ENCODE results near the gene PRKG1.

Gene PRKG1

DNA sequence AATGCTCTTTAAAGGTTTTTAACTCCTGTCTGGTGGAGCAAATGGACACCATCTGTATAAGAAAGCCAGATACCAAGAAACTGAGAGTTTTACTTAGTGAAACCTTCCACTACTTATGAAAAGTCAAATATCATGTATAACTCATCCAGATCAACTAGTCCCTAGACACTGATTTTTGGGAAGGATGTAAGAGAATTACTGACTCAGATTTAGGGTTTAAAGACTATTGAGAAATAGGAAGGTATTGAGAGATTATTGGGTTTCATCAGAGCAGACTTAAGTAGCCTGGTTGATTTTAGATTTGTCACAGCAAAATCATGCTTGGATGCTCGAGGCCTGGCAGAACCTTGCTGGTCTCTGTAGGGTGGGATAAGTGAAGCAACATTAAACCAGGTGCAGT is 622.0 kb downstream of the PRKG1 start:
- Histone ChIP-seq H3K27me3 (ENCODE audit: insufficient read depth, low read depth, severe bottlenecking) (no peaks in the 10 kb centered on the region), H3K4me3 (ENCODE audit: low read depth, low read length) (no peak overlapping the region)

DNA sequence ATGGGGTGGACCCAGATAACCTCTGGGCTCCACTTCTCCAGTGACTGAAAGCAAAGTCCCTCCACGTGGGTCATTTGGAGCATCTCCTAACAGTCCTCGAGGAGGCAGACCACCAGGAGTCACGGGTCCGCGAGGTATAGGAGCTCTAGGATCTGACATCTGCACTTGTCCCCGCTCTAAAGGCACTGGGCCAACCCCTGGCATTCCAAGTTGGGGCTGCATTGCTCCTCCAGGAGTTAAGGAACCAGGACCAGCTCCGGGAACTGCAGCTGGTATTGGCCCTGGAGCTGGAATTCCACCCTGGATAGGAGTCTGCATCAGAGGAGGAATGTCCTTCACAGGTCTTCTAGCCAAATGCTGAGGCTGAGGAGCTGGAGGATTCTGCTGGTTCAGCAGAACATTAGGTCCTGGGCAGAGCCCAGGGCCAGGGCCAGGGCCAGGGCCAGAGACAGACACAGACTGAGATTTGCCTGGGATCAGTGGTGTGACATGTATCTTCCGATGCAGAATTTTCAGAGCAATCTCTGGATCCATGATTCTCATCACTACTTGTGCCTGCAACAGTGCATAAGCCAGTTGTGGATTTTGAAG is 624.3 kb downstream of the PRKG1 start:
- Histone ChIP-seq H3K27ac (peak overlapping the region; percentile 95), H3K4me3 (ENCODE audit: low read depth, low read length) (peak overlapping the region; percentile 91), H3K27me3 (ENCODE audit: insufficient read depth, low read depth, severe bottlenecking) (no peaks in the 10 kb centered on the region), H3K9me3 (ENCODE audit: severe bottlenecking) (no peaks in the 10 kb centered on the region), H3K36me3 (peaks cover 6% of the 10 kb centered on the region; the same call in 1 of the 2 replicates)
- DNase-seq, result no peak
- no peak for TF ChIP-seq CTCF (IDR thresholded peaks at IDR 0.05; ENCODE audit: low read depth, low read length)

More for the DNA sequence above, 622.0 kb downstream of the PRKG1 start:
- Histone ChIP-seq H3K36me3 (peaks cover 6% of the 10 kb centered on the region; the same call in 1 of the 2 replicates), H3K9me3 (ENCODE audit: severe bottlenecking) (no peaks in the 10 kb centered on the region), H3K27ac (no peak overlapping the region)
- TF ChIP-seq CTCF (IDR thresholded peaks at IDR 0.05; ENCODE audit: low read depth, low read length), result no peak
- DNase-seq, result no peak

DNA sequence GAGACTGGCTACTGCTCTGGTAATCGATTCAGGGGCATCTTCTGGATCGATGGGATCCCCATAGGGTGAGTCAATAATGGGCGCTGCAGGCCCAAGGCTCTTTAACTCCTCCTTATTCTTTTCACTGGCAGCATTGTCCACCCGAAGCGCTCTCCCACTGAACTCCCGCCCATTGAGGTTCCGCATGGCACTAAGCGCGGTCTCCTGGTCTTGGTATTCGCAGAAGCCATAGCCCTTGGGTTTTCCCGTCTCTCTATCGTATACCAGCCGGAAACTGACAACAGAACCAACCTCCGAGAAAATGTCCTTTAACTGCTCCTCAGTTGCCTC is 624.8 kb downstream of the PRKG1 start:
- no peak for DNase-seq
- no peak for TF ChIP-seq CTCF (IDR thresholded peaks at IDR 0.05; ENCODE audit: low read depth, low read length)
- H3K4me3 ChIP-seq (ENCODE audit: low read depth, low read length), result peak overlapping the region; percentile 91
- H3K36me3 ChIP-seq, result peaks cover 6% of the 10 kb centered on the region; the same call in 1 of the 2 replicates
- peak overlapping the region; percentile 95 for H3K27ac ChIP-seq
- no peaks in the 10 kb centered on the region for H3K9me3 ChIP-seq (ENCODE audit: severe bottlenecking)
- H3K27me3 ChIP-seq (ENCODE audit: insufficient read depth, low read depth, severe bottlenecking), result no peaks in the 10 kb centered on the region

GRCh38 chr10:51699475-51700227 is 625.4 kb downstream of the PRKG1 start, which contains the start of gene CSTF2T:
Gene CSTF2T (minus strand): TSS chr10:51699595. CDS start chr10:51699549, 46 bp downstream.
- Histone ChIP-seq H3K27me3 (ENCODE audit: insufficient read depth, low read depth, severe bottlenecking) (no peaks in the 10 kb centered on the region), H3K27ac (peak within 1 kb of the TSS; percentile 95), H3K4me3 (ENCODE audit: low read depth, low read length) (peak within 1 kb of the TSS; percentile 91), H3K36me3 (peaks cover 6% of the 10 kb centered on the region; the same call in 1 of the 2 replicates), H3K9me3 (ENCODE audit: severe bottlenecking) (no peaks in the 10 kb centered on the region)
- no peak for TF ChIP-seq CTCF (IDR thresholded peaks at IDR 0.05; ENCODE audit: low read depth, low read length)
- DNase-seq, result peak; percentile 78

GRCh38 chr10:51700228-51700817 is 626.0 kb downstream of the PRKG1 start:
- no peaks in the 10 kb centered on the region for H3K9me3 ChIP-seq (ENCODE audit: severe bottlenecking)
- H3K27me3 ChIP-seq (ENCODE audit: insufficient read depth, low read depth, severe bottlenecking), result no peaks in the 10 kb centered on the region
- H3K36me3 ChIP-seq, result peaks cover 6% of the 10 kb centered on the region; the same call in 1 of the 2 replicates
- no peak for TF ChIP-seq CTCF (IDR thresholded peaks at IDR 0.05; ENCODE audit: low read depth, low read length)
- no peak for DNase-seq
- H3K4me3 ChIP-seq (ENCODE audit: low read depth, low read length), result peak overlapping the region; percentile 91
- peak overlapping the region; percentile 95 for H3K27ac ChIP-seq

All from WERI-Rb-1 (cell line).